GM13976 (cell line): ENCODE results near the gene PEAK1.

Experiments
- DNase-seq: peaks from one replicate; pipeline ENCODE4 v3.0.0; 2012; ENCODE audit warnings: low spot score
- in situ Hi-C: fragments of 300-500 bp; cut with MboI; formaldehyde crosslinking; loops from one replicate; pipeline ENCODE4 v1.12.0; 2022; ENCODE audit warnings: low sequenced_read_pairs, mixed read lengths, inconsistent platforms; ENCODE audit not compliant: unreplicated experiment
- TF ChIP-seq, protein P1 (sequence below): IDR thresholded peaks from 2 replicates; pipeline ENCODE4 v1.5.1; 2012; ENCODE audit warnings: borderline replicate concordance, mild to moderate bottlenecking; ENCODE audit not compliant: insufficient read depth; ENCODE audit errors: extremely low read depth, missing control alignments, control extremely low read depth

PEAK1 gene

DNA sequence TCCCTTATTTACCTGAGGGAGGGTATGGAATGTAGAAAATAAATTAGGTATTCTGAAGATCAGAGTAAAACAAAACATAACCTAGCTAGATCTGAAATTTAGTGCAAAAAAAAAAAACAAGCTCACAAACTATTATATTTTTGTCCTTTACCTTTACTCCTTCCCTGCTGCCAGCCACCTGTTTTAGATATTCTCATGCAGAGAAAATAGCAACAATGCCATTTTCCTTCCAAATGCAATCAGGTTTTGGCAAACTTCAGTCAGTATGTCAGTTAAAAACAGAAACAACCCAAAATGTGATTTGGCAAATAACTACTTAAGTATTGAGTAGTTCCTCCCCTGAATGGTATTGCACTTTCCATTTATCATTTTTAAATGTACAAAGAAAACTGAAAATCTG lies 35.8 kb downstream of the PEAK1 start:
- in situ Hi-C loops = no loop called here
- no peak for DNase-seq
- TF ChIP-seq, protein P1, sequence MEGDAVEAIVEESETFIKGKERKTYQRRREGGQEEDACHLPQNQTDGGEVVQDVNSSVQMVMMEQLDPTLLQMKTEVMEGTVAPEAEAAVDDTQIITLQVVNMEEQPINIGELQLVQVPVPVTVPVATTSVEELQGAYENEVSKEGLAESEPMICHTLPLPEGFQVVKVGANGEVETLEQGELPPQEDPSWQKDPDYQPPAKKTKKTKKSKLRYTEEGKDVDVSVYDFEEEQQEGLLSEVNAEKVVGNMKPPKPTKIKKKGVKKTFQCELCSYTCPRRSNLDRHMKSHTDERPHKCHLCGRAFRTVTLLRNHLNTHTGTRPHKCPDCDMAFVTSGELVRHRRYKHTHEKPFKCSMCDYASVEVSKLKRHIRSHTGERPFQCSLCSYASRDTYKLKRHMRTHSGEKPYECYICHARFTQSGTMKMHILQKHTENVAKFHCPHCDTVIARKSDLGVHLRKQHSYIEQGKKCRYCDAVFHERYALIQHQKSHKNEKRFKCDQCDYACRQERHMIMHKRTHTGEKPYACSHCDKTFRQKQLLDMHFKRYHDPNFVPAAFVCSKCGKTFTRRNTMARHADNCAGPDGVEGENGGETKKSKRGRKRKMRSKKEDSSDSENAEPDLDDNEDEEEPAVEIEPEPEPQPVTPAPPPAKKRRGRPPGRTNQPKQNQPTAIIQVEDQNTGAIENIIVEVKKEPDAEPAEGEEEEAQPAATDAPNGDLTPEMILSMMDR = no peak

DNA sequence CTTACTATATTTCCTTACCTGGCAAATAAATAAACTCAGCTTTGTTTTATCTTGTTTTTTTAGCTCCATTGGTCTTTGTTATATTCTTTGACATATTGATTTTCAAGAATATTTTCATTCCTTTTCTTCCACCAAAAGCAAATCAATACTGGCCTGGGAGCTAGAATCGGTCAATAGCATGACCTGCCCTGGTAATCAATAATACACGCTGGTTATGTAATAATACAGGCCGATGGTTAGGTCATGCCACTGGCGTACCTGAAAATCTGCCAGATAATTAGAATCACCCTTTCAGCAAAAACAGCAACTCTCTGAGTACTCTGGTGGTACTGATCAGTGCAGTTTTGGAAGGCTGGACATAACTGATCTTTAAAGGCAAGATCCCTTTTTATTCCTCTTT lies 39.9 kb downstream of the PEAK1 start:
- DNase-seq = no peak
- TF ChIP-seq, protein P1 = no peak
- in situ Hi-C loops = no loop called here

DNA sequence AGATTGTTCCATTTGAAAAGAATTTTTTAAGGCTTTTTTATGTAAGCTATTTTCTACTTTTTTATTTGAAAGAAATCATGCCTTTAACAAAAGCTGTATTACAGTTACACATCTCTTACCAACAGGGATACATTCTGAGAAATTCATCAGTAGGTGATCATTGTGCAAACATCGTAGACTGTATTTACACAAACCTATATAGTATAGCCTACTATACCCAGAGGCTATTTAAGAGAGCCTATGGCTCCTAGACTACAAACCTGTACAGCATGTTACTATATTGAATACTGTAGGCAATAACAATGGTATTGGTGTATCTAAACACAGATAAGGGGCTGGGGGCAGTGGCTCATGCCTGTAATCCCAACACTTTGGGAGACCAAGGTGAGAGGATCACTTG lies 43.1 kb downstream of the PEAK1 start:
- in situ Hi-C loops = no loop called here
- TF ChIP-seq, protein P1 = no peak
- no peak for DNase-seq

DNA sequence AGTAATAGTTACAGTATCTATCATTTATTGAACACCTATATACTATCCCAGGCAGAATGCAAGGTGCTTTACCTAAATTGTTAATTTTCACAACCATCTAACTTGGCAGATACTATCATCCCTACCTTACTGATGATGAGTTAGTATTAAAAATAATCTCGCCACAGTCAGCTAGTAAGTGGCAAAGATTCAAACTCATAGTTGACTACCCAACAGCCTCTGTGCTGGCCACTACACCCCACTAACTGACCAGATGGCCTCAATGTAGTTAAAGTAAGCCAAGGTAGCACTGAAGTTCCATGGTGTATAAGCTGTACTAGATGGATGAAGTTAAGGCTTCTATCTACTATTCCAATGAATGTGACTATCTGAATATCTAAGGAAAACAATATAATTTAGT lies 44.8 kb downstream of the PEAK1 start:
- in situ Hi-C loops = no loop called here
- no peak for DNase-seq
- TF ChIP-seq, protein P1 = no peak

DNA sequence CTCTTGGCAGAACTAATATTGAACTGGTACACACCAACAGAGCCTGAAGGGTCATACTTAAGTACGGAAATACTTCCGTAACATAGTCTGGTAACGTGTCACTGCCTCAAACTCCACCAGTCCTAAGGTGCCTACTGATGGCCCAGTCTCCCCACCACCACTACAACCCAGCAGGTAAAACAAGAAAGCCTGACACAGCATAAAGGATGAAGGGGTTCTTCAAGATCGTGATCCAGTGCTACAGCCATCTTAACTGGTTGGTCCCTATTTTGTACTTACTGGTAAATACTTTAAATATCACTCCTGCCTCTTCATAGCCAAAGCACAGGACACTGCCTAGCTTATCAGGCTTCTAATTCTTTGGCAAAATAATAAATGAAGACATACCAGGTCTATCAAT lies 46.5 kb downstream of the PEAK1 start:
- TF ChIP-seq, protein P1 = no peak
- in situ Hi-C loops = no loop called here
- DNase-seq = no peak

DNA sequence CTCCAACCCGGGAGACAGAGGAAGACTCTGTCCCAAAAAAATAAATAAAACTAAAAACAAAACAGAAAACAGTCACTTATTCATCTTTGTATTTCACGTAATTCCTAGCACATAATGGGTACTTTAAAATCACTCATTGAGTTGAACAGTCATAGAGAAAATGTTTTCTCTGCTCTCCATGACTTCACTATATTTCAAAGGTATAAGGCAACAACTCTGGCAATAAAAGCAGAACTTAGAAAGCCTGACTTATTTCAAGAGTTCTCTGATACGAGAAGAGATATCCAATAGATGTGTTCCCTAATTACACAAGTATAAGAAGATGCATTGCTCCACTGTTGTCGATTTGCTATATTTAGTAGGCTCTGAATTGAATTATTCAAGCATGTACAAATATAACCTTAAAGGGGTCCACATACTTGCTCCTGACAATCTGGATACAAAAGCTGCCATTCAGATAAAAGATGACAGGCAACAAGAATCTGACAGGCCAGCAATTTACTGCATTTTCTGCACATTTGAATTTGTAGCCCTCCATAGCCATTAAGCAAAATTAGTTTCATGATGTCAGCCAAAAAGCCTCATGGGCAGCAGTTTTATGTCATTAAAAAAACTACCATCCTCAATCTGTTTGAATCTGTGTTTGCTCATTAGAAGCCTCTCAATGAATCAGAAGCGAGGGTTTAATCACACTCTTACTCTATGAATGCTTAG lies 47.9 kb downstream of the PEAK1 start:
- DNase-seq = peak; percentile 34
- in situ Hi-C loops = no loop called here
- TF ChIP-seq, protein P1 = no peak
